Measurements from ENCODE around the gene MSI2. TPM values are rescaled to one million over a fixed set of nuclear protein-coding genes. Genes with fewer than 3 reads are reported as not detected.

MSI2 gene
- total and polyA plus RNA-seq, 9 of the 15 experiments (the other 6 are each of a cell fraction or from before 2014, with no cell fraction given), result 4.6 to 61.8 (median 42.4) TPM

DNA sequence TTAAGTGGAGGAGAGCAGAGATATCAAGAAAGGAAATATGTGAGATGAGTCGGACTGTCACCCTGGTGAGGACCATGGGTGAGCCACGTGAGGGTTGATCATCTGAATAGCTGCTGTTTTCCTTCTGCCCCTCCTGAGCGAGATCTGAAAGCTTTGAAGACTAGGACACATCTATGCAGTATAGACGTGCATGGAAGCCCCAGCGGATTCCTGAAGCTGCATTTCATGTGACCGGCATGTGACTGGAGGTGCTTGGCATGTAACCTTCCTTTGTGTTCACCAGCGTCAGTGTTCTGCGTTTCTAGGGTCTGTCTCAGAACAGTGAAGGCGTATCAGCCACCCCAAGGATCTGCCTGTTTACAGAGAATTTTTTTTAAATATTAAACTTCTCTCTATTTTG, 75.1 kb downstream of the MSI2 start:
- BruUV-seq (replicated peaks), result no TSS peak
- ChIA-PET POLR2A (interaction anchor here (1.0 to 1.3 kb wide), 2 partner anchors 10 to 12 kb away, joined by 3 read pairs; no protein-coding TSS in a partner anchor), CTCF (ENCODE audit: low intra/inter-chr PET ratio) (no interaction called here)
- in situ Hi-C loops (cut with MboI) (no loop called here), intact Hi-C loops (cut with micrococcal nuclease) (no loop called here)
- H2AFZ ChIP-seq (ENCODE audit: low read depth, low read length), result no peak overlapping the region
- peaks cover 3% of the 10 kb centered on the region; the same call in 2 of the 3 replicates for H3K36me3 ChIP-seq (ENCODE audit: control insufficient read depth, insufficient read depth, low read length)
- H3K4me3 ChIP-seq, result no peak overlapping the region
- H4K20me1 ChIP-seq (replicated peaks; ENCODE audit: control insufficient read depth, insufficient read depth, low read length), result 0 out of 2 replicates have a peak, but pooled peaks cover 4% of the 10 kb centered on the region
- no peaks in the 10 kb centered on the region for H3K27me3 ChIP-seq (ENCODE audit: control insufficient read depth in 2 of 2, insufficient read depth in 2 of 2, low read length in 2 of 2)
- no peaks in the 10 kb centered on the region for H3K9me1 ChIP-seq (ENCODE audit: control insufficient read depth, insufficient read depth, low read length)
- H3K9me3 ChIP-seq (replicated peaks; ENCODE audit: control insufficient read depth, insufficient read depth, low read depth, low read length), result no peaks in the 10 kb centered on the region
- FAIRE-seq, result no peak
- no peak for ATAC-seq
- 82% methylated on average over 8 of the region's 9 CpGs for WGBS (ENCODE audit: insufficient coverage, low coverage, missing lambda C conversion rate)
- no peak overlapping the region; a peak in 1 of 4 replicates for H3K9ac ChIP-seq (ENCODE audit: insufficient read depth in 1 of 2, low read depth in 2 of 2, low read length in 2 of 2)
- peaks cover 0 to 15% of the 10 kb centered on the region in 2 experiments; a peak in 4 of 5 replicates for H3K4me1 ChIP-seq (replicated peaks in 1 of 2; ENCODE audit: control insufficient read depth in 2 of 2, insufficient read depth in 2 of 2, low read length in 2 of 2)
- H3K27ac ChIP-seq (ENCODE audit: extremely low read depth, low read depth, low read length), result no peak overlapping the region
- no peak overlapping the region for H3K4me2 ChIP-seq (ENCODE audit: insufficient read depth, low read length)
- DNase-seq (ENCODE audit: extremely low read depth in 1 of 4, low spot score in 3 of 4), result no peak
- peaks cover 31% of the 10 kb centered on the region for H3K79me2 ChIP-seq (ENCODE audit: control insufficient read depth, insufficient read depth, low read length)
- TF ChIP-seq CXXC5 (CRISPR knock-in tag; IDR thresholded peaks at IDR 0.05), result no peak
- no peak for TF ChIP-seq ZNF589 (CRISPR knock-in tag; IDR thresholded peaks at IDR 0.05; ENCODE audit: low read depth)
- TF ChIP-seq, protein P1, sequence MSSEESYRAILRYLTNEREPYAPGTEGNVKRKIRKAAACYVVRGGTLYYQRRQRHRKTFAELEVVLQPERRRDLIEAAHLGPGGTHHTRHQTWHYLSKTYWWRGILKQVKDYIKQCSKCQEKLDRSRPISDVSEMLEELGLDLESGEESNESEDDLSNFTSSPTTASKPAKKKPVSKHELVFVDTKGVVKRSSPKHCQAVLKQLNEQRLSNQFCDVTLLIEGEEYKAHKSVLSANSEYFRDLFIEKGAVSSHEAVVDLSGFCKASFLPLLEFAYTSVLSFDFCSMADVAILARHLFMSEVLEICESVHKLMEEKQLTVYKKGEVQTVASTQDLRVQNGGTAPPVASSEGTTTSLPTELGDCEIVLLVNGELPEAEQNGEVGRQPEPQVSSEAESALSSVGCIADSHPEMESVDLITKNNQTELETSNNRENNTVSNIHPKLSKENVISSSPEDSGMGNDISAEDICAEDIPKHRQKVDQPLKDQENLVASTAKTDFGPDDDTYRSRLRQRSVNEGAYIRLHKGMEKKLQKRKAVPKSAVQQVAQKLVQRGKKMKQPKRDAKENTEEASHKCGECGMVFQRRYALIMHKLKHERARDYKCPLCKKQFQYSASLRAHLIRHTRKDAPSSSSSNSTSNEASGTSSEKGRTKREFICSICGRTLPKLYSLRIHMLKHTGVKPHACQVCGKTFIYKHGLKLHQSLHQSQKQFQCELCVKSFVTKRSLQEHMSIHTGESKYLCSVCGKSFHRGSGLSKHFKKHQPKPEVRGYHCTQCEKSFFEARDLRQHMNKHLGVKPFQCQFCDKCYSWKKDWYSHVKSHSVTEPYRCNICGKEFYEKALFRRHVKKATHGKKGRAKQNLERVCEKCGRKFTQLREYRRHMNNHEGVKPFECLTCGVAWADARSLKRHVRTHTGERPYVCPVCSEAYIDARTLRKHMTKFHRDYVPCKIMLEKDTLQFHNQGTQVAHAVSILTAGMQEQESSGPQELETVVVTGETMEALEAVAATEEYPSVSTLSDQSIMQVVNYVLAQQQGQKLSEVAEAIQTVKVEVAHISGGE (CRISPR knock-in tag; IDR thresholded peaks at IDR 0.05), result no peak
- no peak for TF ChIP-seq ZNF707 (CRISPR knock-in tag; conservative IDR thresholded peaks at IDR 0.05)
- TF ChIP-seq, protein P2, sequence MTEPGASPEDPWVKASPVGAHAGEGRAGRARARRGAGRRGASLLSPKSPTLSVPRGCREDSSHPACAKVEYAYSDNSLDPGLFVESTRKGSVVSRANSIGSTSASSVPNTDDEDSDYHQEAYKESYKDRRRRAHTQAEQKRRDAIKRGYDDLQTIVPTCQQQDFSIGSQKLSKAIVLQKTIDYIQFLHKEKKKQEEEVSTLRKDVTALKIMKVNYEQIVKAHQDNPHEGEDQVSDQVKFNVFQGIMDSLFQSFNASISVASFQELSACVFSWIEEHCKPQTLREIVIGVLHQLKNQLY (CRISPR knock-in tag; conservative IDR thresholded peaks at IDR 0.05), result no peak
- TF ChIP-seq ZFP36 (IDR thresholded peaks at IDR 0.05; ENCODE audit: low read depth, low read length, partially characterized antibody), result no peak
- TF ChIP-seq, protein P3, sequence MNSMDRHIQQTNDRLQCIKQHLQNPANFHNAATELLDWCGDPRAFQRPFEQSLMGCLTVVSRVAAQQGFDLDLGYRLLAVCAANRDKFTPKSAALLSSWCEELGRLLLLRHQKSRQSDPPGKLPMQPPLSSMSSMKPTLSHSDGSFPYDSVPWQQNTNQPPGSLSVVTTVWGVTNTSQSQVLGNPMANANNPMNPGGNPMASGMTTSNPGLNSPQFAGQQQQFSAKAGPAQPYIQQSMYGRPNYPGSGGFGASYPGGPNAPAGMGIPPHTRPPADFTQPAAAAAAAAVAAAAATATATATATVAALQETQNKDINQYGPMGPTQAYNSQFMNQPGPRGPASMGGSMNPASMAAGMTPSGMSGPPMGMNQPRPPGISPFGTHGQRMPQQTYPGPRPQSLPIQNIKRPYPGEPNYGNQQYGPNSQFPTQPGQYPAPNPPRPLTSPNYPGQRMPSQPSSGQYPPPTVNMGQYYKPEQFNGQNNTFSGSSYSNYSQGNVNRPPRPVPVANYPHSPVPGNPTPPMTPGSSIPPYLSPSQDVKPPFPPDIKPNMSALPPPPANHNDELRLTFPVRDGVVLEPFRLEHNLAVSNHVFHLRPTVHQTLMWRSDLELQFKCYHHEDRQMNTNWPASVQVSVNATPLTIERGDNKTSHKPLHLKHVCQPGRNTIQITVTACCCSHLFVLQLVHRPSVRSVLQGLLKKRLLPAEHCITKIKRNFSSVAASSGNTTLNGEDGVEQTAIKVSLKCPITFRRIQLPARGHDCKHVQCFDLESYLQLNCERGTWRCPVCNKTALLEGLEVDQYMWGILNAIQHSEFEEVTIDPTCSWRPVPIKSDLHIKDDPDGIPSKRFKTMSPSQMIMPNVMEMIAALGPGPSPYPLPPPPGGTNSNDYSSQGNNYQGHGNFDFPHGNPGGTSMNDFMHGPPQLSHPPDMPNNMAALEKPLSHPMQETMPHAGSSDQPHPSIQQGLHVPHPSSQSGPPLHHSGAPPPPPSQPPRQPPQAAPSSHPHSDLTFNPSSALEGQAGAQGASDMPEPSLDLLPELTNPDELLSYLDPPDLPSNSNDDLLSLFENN (IDR thresholded peaks at IDR 0.05; ENCODE audit: low read depth in 2 of 2, low read length in 2 of 2), result no peak
- TF ChIP-seq, protein P4, sequence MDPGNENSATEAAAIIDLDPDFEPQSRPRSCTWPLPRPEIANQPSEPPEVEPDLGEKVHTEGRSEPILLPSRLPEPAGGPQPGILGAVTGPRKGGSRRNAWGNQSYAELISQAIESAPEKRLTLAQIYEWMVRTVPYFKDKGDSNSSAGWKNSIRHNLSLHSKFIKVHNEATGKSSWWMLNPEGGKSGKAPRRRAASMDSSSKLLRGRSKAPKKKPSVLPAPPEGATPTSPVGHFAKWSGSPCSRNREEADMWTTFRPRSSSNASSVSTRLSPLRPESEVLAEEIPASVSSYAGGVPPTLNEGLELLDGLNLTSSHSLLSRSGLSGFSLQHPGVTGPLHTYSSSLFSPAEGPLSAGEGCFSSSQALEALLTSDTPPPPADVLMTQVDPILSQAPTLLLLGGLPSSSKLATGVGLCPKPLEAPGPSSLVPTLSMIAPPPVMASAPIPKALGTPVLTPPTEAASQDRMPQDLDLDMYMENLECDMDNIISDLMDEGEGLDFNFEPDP (CRISPR knock-in tag; IDR thresholded peaks at IDR 0.05), result no peak
- TF ChIP-seq, protein P5, sequence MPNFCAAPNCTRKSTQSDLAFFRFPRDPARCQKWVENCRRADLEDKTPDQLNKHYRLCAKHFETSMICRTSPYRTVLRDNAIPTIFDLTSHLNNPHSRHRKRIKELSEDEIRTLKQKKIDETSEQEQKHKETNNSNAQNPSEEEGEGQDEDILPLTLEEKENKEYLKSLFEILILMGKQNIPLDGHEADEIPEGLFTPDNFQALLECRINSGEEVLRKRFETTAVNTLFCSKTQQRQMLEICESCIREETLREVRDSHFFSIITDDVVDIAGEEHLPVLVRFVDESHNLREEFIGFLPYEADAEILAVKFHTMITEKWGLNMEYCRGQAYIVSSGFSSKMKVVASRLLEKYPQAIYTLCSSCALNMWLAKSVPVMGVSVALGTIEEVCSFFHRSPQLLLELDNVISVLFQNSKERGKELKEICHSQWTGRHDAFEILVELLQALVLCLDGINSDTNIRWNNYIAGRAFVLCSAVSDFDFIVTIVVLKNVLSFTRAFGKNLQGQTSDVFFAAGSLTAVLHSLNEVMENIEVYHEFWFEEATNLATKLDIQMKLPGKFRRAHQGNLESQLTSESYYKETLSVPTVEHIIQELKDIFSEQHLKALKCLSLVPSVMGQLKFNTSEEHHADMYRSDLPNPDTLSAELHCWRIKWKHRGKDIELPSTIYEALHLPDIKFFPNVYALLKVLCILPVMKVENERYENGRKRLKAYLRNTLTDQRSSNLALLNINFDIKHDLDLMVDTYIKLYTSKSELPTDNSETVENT (CRISPR knock-in tag; IDR thresholded peaks at IDR 0.05), result no peak

Measured in K562 (cell line).